ENCODE measurements around the gene ADRM1.

ADRM1 gene

DNA sequence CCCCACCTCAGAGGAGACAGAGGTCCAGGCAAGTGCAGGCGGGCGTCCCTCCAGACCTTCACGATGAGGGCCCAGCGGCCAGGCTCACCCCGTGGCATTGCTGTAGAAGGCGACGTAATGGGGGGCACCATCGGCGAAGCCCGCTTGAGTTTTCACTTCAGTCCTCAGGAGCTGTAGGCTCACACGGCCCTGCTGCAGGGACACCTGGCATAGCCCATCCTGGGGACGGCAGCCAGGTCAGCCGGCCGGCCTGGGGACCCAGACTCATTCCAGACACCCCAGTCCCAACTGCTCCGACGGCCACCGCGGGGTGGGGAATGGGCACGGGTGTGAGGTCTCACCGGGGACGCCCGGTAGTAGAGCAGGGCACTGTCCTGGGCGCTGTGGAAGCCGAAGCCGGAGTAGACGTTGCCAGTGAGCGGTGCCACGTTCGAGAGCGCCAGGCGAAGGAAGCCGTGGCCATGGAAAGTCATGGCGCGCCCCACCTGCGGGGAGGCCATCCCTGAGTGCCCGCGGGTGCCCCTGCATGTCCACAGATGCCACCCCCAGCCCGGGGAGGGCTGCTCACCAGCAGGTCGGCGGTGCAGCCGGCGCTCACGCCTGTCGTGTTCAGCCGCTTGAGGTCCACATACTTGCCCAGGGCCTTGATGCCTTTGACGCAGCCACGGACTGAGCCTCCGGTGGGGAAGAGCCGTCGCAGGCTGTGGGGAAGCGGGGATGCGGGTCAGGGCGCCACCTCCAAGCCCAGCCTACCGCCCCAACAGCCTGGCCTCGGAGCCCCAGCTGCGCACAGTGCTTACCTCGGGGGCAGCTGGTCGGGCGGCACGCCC, 9.2 kb downstream of the ADRM1 start:
- DNase-seq (ENCODE audit: low read depth in 3 of 3) = no peak

DNA sequence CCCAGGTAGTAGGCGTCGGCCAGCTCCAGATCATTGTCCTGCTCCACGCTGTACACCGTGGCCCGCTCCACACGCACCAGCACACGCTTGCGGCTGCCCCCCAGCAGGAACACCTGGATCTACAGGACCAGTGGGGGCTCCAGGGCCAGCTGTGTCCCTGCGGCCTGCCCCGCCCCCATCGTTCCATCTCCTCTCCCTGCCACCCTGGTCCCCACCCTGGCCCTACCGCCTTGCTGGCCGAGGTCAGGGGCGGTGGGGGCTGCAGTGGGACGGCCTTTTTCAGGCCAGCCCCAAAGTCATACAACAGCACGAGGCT, 9.8 kb downstream of the ADRM1 start:
- no peak for DNase-seq (ENCODE audit: low read depth in 3 of 3)

DNA sequence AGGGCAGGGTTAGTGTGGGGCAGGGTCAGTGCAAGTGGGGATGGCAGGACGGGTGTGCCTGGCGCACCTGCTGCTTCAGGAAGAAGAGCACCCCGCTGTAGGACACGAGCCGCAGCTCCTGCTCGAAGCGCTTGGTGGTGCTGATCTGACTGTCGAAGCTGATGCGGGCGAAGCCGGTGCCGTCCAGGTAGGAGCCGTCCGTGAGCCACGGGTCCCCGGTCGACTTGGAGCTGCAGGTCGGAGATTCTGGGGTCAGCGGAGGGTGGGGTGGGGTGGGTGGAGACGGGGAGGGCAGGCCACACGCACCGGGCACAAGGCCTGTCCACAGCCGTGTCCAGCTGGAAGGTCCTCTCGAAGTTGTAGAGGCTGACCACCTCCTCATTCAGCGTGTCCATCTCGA, 10.2 kb downstream of the ADRM1 start:
- DNase-seq (ENCODE audit: low read depth in 3 of 3) = no peak

DNA sequence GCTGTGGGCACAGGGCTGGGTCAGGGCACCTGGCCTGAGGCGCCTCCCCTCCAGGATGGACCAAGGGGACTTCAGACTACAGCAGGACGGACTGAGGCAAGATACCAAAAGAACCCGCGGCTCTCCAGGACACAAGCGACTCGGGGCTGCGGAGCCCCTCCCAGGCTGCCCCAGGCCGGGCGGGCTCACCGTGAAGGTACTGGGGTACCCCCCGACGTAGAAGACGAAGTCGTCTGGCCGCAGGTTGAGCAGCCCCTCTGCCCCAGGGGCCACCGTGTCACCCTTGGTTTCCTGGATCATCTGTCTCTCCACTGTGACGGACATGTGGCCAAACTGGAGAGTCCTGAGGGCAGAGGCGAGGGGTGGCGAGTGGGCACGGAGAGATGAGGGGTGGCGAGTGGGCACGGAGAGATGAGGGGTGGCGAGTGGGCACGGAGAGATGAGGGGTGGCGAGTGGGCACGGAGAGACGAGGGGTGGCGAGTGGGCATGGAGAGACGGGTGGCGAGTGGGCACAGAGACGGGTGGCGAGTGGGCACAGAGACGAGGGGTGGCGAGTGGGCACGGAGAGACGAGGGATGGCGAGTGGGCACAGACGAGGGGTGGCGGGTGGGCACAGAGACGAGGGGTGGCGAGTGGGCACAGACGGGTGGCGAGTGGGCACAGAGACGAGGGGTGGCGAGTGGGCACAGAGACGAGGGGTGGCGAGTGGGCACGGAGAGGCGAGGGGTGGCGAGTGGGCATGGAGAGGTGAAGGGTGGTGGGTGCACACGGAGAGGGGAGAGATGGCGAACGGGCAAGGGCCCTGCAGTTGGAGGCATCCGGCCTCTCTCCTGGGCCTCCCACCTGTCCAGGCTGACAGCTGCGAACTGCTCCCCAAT, 10.9 kb downstream of the ADRM1 start:
- DNase-seq (ENCODE audit: low read depth in 3 of 3) = no peak

DNA sequence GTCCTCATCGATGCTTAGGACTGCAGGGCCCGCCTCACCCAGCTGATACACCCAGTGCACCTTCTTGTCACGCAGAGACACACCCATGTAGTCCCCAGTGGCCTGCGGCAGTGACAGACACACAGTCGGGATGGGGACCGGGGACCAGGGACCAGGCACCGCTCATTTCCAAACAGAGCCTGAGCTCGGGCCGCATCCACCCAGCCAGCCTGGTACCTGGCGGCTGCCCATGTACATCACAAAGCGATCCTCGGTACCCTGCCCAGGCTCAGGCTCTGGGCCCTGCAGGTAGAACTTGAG, 11.5 kb downstream of the ADRM1 start:
- no peak for DNase-seq (ENCODE audit: low read depth in 3 of 3)

DNA sequence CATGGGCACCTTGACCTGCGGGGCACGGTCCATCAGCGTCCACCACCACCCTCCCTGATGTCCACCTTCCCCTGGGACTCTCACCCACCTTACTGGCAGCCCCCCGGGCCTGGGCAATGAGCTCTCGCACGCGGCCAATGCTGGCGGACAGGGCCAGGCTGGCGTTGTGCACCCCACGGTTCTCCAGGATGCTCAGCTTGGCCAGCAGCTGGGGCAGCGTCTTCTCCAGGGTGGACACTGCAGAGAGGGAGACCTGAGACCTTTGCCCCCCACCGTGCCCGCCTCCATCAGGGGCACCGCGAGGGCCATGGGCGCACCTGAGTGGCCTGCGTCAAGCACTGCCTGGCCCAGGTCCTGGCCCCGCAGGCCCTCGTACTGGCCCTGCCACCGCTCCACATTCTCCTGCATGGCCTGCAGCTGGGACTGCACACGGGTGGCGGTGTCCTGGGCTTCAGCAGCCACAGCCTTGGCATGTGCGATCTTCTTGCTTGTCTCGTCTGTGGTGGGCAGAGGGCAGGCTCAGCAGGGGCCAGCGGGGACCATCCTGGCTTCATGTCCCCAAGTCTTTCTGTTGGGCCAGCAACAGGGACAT, 12.0 kb downstream of the ADRM1 start:
- DNase-seq (ENCODE audit: low read depth in 3 of 3) = no peak

DNA sequence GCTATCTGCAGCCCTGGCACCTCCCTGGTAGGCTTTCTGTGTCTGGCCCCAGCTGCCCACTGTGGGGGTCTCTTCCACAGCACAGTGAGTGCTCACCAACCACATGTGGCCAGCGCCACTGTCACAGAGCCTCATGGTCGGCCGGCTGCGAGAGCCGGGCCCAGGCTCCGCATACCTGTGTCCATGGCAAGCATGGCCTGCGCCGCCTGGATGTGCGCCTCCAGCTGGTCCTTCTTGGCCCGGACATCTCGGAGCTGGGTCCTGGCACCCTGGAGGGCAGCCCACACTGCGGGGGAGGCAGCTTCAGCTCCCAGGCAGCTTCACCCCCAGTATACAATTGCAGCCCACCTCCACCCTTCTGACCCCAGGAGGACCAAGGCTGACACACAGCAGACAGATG, 13.0 kb downstream of the ADRM1 start:
- DNase-seq (ENCODE audit: low read depth in 3 of 3) = no peak

DNA sequence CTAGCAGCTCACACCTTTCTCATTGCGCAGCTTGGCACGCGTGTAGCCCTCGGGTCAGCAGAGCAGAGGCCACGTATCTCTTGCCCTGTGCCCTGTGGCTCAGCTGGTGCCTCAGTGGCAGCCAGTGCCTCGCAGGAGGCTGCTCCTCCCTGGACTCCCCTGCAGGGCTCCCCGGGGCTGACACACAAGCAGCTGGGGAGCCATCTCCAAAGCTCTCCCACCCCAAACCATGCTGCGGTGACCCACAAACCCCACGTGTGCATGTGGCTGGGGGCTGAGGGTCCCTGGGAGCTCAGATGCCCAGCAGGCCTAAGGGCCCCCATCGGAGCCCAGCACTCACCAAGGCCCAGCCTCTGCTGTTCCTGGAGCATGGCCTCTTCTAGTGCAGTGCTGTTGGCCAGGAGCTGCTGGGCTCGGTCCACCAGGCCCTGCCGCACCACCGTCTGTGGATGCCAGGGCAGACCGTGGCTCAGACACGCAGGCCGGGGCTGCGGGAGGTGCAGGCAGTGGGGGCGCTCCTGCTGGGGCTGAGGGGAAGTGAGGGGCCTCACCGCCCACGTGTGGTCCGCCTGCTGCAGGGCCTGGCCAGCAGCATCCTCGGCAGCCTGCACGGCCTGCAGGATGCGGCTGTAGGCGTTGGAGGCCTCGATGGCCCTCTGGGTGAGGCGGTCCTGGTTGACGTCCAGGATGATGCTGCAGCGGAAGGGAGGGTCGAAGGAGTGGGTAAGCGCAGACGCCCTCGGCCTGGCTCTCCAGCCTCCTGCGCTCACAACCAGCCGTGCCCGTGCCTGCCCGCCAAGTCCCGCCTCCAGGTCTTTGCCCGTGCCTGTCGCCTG, 13.8 kb downstream of the ADRM1 start:
- no peak for DNase-seq (ENCODE audit: low read depth in 3 of 3)

DNA sequence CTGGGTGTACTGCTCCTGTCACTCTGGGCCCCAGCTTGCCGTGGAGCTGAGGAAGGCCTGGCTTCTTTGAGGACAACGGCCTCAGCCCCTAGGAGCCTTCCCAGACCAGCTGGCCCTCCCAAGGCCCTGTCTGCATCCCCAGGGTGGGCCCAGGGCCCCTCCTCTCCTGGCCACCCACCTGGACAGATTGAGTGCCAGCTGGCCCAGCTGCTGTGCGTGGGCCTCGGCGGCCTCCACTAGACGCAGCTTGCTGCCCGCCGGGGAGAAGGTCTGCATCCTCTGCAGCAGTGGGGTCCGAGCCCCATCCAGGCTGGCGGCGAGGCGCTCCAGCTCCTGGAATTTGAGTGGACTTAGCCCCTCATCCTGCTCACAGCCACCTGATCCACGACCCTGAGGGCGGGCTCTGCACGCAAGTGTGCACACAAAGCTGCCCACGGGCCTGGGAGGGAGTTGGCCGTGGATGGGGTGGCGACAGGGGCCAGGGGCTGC, 14.4 kb downstream of the ADRM1 start:
- no peak for DNase-seq (ENCODE audit: low read depth in 3 of 3)

DNA sequence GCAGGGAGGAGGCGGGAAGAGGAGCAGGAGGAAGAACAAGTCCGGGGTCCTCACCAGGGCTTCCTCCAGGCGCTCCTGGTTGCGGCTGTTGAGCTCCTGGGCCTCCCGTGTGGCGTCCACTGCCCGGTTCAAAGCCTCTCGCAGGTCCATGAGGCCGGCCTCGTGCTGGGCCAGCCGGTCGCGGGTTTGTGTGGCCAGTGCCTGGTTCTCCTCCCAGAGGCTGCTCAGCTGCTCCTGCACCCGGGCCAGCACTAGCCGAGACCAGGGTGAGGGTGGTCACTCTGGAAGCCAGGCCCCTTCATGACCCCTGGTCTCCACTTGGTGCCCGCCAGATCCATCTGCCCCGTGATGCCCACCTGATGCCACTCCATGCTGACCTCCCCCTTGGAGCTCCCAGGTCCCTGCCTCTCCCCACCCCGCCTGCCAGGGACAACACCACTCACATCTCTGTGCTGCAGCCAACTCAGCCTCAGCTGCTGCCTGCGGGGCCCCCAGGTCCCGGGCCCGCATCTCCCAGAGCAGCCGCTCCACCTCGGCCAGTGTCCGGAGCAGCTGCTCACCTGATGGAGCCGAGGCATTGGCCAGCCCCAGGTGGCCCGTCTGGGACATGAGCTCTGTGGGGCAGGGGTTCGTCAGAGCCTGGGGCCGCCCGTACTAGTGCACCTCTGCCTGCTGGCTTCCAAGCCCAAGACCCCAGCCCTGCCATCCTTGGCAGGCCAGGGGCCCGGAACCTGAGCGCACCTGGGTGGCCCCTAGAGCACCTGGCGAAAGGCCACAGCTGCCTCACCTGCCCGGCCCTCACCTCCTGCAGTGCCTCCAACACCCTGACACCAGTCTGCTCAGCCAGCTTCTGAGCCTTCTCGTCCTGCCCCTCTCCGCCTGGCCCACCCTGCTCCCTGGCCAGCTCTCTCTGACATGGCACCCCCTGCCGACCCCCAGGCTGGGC, 15.9 kb downstream of the ADRM1 start:
- DNase-seq (ENCODE audit: low read depth in 3 of 3) = no peak

DNA sequence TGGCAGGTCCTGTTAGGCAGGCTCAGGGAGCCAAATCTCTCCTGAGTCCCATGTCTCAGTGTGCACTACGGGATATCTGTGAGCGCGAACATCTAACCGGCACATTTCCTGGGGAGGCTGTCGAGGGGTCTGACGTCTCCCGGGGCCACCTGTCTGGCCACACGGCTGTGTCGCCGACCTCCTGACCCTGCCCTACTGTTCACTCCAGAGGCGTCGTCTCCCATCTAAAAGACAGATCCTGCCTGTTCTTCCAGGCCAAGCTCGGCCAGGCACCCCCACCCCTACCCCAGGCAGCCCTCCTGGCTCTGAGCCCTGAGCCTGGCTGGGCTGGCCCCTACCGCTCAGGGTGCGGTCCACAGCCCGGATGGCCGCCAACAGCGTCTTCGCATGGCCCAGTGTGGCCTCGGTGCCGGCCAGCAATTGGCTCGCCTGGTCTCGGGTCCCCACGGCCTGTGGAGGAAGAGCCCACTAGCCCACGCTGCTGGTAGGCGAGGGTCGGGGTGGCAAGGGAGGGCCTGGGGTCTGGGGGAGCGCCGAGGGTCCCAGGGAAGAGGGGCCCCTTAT, 16.6 kb downstream of the ADRM1 start:
- no peak for DNase-seq (ENCODE audit: low read depth in 3 of 3)

DNA sequence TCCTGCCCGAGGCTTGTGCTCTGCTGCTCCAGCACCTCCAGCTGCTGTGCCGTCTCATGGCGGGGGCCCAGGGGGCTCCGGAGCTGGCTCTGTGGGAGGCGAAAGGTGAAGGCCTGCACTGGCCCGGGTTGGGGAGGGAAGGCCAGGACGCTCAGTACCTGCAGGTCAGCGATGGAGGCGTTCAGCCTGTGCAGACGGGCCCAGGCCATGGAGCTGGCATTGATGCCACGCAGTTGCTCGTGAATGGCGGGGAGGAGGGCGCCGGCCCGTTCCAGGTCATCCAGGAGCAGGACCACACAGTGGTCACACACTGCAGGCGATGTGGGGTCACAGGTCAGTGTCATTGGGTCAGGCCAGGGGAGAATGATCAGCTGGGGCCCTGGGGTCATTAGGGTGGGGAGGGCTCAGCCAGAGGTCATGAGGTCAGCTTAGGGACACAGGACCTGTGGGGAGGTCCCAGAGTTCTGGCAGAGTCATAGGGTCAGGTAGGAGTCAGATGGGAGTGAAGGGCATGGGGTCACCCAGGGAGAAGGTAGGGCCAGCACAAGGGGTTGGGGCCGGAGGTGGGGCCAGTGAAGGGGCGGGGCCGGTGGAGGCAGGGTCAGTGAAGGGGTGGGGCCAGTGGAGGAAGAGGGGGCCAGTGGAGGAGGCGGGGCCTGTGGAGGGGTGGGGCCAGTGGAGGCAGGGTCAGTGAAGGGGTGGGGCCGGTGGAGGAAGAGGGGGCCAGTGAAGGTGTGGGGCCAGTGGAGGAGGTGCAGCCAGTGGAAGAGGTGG, 18.0 kb downstream of the ADRM1 start:
- no peak for DNase-seq (ENCODE audit: low read depth in 3 of 3)

DNA sequence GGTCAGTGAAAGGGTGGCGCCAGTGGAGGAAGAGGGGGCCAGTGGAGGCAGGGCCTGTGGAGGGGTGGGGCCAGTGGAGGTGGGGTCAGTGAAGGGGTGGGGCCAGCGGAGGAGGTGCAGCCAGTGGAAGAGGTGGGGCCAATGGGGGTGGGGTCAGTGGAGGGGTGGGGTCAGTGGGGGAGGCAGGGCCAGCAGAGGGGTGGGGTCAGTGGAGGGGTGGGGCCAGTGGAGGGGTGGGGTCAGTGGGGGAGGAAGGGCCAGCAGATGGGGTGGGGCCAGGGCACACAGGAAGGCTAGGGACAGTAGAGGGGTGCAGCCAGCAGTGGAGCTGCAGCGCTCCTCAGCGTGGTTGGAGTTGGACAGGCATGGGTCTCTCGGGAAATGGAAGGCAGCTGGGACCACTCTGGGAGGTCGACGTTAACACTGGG, 18.7 kb downstream of the ADRM1 start:
- peak in 1 of 3 donors; percentile 25 for DNase-seq (ENCODE audit: low read depth in 3 of 3)

DNA sequence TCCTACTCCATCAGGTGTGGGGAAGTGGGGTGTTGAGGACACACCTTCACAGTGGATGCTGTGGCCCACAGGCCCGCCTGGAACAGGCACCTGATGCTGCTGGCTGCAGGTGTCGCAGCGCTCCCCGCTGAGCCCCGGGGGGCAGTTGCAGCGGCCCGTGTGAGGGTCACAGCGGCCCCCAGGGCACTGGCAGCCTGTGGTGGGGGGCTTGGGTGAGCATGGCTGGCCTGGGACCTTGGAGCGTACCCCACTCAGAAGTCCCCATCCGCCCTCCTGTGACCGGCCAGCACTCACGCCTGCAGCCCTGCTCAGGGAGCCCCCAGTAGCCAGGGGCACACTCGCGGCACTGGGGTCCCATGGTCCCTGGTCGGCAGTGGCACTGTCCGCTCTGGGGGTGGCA, 19.2 kb downstream of the ADRM1 start:
- DNase-seq (ENCODE audit: low read depth in 3 of 3) = no peak

DNA sequence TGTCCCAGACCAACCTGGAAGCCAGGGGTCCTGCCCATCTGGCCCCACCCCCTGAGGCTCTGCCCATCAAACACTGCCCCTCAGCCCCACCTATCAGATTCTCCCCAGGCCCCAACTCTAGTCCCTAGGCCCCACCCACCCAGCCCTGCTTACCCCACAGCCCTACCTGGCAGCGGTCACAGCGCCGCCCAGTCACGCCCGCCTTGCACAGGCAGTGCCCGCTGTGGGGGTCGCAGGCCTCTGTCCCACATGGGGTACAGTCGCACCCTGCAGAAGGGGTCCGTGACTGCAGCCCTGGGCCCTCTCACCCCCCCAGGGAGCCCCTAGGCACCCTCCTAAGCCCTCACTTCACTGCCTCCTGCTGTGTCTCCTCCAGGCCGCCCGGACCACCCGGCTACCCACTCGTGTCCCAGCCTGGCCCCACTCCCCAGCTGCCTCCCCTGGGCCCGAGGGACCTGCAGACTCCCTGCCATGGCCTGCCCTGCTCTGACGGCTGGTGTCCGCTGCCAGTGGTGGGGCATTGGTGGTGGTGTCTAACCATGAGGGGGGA, 19.8 kb downstream of the ADRM1 start:
- no peak for DNase-seq (ENCODE audit: low read depth in 3 of 3)

DNA sequence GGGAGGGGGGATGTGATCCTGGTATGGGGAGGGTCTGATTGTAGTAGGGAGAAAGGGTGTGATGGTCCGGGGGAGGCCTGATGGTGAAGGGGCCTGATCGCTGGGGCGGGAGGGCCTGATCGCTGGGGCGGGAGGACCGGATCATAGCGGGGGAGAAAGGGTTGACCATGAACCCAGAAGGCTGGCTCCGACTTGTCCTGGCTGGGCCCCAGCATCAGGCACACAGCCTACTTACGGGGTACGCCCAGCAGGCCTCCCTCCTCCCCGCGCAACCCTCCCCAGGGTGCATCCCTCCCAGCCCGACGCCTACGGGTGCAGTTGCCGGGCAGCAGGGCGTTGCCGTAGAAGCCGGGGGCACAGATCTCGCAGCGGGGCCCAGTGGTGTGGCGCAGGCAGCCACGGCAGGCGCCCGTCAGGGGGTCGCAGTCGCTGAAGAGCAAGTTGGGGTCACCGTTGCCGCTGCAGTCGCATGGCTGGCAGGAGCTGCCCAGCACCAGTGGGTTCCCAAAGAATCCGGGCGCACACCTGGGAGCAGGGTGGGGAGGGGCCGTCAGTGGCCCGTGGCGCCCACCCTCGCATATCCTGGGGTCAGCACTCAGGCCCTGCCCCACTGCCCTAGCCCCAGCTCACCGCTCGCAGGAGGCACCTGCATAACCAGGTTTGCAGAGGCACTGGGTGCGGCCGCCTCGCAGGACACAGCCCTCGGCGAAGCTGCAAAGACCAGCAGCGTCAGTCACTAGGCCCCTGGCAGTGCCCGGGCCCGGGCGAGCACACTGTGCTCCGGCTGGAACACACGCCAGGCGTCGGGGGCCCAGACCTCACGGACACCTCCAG, 20.6 kb downstream of the ADRM1 start:
- no peak for DNase-seq (ENCODE audit: low read depth in 3 of 3)

DNA sequence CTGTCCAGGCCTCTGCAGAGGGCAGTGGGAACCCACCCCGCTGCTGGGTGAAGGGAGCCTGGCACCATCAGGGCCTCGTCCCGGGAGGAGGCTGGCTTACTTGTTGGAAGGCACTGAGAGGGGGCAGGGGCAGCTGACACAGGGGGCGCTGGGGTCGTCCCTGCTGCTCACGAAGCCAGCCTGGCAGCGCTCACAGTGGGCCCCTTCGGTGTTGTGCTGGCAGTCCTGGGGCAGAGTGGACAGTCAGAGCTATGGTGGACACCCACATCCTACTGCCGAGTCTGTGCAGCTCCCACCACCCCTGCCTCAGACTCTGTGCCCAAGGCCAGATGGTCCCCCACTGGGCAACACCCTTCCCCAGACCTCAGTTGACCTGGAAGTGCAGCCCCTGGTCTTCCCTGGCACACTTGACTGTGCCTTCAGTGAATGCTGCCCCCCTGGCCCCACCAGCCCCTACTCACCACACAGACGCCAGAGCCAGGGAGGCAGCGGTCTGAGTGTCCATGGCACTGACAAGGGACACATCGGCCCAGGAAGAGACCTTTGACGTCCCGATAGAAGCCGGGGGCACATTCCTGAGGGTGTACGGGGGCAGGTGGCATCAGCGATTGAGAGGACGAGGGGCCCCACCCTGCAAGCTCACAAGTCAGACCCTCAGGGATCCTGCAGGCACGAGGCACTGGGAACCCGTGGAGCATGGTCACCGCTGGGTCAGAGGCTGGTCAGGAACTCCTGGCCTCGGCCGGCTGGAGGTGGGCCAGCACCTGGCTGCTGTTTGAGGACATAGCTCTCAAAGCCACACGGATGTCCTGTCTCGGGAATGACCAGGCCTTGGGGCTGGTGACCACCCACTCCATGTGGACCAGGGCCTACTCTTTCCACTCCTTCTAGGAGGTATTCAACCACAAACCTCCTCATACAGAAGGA, 21.4 kb downstream of the ADRM1 start:
- DNase-seq (ENCODE audit: low read depth in 3 of 3) = no peak
